Measurements from ENCODE around the gene KPNA6.

Gene KPNA6

GRCh38 chr1:32221581-32221979, 113.7 kb downstream of the KPNA6 start:
- no peak for DNase-seq

GRCh38 chr1:32221980-32222755, 114.3 kb downstream of the KPNA6 start, which contains the start of the genes EIF3I and TMEM234:
EIF3I (plus strand) TSS chr1:32222407; CDS start chr1:32222442, 35 bp downstream.
TMEM234 (minus strand) TSS chr1:32222353; CDS start chr1:32222322, 31 bp downstream.
- peak; percentile 49 for DNase-seq

- no peak for DNase-seq
Measured at GRCh38 chr1:32223683-32224082, 115.8 kb downstream of the KPNA6 start.

- DNase-seq, result no peak
Measured at GRCh38 chr1:32224285-32224684, 116.4 kb downstream of the KPNA6 start.
